HG03378 (cell line): ENCODE data around the gene KIF5C.

Source experiments
- ATAC-seq: cut with Tn5 transposase; IDR thresholded peaks from one replicate; pipeline ENCODE4 v1.9.1; 2021; ENCODE audit warnings: mild to moderate bottlenecking, moderate library complexity; ENCODE audit not compliant: unreplicated experiment

KIF5C gene

DNA sequence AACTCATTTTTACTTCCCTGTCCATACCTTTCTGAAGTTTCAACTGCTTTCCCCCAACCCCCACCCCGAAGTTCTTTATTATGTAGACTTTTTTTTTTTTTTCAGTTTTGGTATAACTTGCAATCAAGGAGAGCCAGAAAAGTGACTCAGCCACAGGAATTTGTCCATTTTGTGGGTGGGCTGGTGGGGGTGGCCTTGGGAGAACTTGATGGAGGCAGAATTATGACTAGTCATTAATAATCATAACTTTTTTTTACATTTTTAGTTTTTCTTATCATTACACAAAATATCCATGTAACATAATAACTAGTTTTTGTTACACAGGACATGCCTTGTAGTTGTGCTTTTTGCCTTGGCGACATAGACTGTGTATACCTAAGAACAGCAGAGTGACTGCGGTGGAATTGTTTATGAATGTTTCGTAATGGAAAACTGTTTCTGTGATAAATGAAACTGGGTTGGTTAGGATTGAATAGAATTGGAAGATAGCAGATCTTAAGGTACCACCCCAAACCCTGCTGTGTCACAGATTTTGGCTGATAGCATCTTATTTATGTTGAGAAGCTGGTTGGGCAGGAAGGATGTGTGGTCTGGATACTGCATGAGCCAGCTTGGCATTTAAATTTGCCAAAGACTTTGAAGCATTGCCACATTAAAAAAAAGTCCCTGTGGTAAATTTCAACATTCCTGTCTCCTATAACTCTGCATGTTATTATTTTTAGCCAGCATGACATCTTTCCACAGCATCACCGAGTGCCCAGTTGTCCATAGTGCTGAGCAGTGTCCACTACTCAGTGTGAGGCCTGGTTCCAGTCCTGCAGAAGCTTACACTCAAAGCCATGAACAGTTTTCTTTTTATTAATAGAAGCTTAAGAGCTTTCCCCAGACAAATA, 194.2 kb downstream of the KIF5C start:
- ATAC-seq, result no peak

- no peak for ATAC-seq
These were observed 195.8 kb downstream of the KIF5C start for GRCh38 chr2:149070681-149071320.

DNA sequence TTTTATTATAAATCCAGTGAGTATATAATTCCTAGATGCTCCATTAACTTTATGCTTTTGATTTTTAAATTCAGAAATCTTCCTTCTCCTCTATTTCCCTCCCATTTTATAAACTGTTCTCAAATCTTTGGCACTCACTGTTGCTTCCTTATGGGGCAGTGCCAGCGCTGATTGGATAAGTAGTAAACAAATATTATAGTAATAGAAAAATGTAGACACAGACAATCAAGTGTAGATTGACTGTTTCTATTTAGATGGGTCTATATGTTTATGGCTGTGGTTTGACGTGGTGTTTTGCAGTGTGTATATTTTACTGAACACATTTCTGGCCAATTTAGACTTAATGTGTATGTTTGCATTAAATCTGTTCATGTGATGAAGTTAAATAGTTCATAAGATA, 200.1 kb downstream of the KIF5C start:
- ATAC-seq, result no peak

- ATAC-seq, result no peak
These were observed 200.8 kb downstream of the KIF5C start for GRCh38 chr2:149075853-149076252.
